HS-27A (cell line): ENCODE results near the gene TMC6.
"Not testable (repeated sequence)": the region's sequence is repeated elsewhere in the genome, so short reads cannot be mapped to it uniquely, and the experiment has no call there.

Experiments used
- DNase-seq: peaks from one replicate; pipeline ENCODE4 v3.0.0-alpha.2; 2012; ENCODE audit warnings: low read depth, missing footprints

TMC6 gene

DNA sequence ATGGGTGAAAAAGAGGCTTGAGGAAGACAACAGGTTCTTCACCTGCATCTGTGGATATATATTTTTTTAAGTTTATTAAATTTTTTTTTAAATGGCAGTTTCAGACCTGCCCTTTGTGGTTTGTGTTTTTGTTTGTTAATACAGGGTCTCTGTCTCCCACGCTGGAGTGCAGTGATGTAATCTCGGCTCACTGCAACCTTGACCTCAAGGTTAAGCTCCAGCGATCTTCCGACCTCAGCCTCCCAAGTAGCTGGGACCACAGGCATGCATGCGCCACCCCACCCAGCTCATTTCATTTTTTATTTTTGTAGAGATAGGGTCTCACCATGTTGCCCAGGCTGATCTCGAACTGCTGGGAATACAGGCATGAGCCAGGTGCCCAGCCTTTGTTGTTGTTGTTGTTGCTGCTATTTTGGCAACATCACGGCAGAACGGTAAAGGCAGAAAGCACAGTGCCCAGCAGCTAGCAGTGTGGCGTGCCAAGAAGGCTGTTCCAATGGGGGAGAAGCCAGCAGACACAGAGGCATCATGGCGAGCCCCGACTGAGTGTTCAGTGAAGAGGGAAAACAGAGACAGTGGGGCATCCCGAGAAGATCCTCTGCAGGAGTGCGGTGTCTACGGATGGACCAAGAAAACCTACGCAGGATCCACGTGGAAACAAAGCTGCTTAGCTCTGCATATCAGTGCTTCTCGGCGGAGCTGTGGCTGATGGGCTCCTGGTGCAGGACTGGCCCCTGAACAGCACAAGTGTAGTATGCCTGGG, 19.6 kb downstream of the TMC6 start:
- DNase-seq: no peak

DNA sequence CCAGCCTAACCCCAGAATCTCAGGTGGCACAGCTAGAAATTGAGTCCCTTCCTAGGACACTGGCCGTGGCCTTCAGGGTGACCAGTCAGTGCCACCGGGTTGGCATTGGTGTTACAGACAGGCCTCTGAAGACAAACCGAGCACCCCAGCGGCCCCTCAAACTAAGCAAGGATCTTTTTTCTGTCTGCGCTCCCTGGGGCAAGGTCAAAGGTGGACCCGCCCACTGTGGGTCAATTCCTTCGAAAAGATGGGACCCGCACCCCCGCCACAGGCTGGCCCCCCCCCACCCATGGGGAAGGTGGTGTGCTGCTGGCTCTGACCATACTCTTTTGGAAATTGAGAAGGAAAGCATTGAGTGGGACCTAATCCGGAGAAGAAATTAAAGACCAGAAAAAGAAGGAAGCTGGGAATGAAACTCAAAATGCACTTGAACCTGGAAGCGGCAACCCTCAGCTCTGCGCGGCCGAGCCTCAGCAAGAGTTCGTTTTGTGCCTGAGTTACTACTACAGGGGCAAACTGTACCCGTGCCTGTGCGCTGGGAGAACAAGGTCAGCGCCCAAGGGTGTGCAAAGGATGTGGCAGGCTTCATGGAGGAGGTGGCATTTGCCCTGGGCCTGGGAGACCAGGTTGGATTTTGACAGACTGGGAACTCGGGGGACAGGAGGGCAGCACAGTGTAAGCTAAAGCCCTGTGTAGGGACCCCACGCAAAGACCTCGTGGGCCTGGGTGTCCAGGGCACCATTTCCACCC, 20.4 kb downstream of the TMC6 start:
- DNase-seq: no peak

DNA sequence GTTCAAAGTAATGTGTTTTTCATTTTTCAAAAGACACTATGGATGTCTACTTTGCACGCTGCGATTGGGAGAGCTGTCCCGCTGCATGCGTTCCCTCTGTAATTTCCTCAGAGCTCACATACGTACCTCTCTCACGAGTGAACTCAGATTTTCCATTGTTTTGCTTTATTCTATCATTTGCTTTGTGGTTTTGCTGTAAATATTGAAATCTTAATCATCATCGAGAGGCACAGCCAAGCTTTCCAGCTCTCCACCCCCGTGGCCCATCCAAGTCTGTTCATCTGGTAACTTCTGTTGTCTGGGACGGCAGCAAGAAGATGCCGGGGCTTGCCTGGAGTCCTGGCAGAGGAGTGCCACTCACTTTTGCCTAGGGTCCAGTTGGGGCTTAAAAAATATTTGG, 21.1 kb downstream of the TMC6 start:
- DNase-seq: no peak

DNA sequence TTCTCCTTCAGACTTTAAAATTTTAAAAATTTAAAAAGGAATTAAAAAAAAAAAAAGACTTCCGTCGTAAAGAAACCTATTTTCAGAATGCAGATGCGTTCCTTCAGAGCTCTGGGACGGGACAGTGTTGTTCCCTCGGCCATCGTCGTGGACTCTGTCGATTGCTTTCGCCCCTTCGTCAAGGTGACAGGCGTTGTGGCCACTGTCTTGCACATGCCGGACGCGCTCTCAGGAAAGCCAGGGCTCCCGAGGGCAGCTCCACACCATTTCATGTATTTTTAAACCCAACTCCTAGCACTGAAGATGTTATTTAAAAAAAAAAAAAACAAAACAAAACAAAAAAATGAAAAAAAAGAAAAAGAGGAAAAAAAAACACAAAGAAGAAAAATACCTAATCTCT, 22.3 kb downstream of the TMC6 start:
- no peak for DNase-seq

DNA sequence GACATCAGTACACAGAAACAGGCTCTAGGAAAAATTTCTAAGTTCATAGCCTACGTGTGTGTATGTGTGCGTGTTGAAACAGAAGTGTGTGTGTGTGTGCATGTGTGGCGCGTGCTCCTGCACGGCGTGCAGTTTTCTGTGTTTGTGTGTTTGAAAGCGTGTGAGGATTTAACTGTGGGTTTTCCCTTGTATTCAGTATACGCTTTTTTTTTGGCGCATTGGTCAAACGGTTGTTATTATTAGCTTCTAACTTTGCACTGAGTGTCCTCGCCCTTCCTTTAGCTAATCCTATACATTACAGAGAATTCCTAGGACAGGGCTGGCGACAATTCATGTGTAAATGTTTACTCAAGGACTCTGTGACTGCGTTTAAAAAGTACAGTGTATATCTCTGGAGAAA, 23.0 kb downstream of the TMC6 start:
- no peak for DNase-seq

DNA sequence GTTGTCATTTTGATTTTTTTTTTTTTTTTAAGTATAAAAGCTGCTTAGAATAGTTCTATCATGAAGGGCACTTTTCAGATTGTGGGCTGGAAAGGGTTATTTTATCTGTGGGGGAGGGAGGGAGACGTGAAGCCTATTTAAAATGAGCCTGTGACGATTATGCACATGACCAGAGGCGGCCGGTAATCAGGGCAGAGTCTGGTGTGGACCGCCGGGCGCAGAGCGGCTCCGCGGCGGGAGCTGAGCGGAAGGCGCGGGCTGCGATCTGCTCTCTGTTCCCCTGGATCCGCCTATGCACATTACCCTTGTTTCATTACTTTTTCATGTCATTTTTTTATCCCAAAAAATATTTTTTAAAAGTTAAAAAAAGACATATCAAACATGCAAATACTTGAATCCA, 23.5 kb downstream of the TMC6 start:
- DNase-seq: no peak

DNA sequence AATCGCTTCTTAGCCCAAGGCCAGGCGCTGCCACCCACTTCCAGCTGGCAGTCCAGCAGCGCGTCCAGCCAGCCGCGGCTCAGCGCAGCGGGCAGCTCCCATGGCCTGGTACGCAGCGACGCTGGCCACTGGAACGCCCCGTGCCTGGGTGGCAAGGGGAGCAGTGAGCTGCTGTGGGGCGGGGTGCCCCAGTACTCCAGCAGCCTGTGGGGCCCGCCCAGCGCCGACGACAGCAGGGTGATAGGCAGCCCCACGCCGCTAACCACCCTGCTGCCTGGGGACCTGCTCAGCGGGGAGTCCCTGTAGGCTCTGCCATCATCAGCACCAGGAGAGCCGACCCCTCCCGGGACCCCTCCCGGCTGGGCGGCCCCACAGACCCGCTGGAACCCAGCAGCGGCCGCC, 24.0 kb downstream of the TMC6 start:
- DNase-seq: no peak

DNA sequence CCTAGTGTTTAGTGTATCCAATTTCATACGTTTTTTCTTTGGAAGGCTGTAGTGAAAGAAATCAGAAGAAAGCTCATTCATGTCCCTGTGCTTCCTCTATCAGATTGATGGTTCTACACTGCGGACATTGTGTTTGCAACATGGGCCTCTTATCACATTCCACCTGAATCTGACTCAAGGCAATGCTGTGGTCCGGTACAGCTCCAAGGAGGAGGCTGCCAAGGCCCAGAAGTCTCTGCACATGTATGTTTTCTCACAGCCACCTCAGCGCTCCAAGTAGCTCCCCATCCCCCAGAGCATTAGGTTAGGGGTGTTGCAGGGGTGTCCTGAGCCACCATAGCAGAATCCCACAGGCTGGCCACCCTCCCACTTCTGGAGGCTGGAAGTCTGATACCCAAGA, 25.2 kb downstream of the TMC6 start:
- no peak for DNase-seq

DNA sequence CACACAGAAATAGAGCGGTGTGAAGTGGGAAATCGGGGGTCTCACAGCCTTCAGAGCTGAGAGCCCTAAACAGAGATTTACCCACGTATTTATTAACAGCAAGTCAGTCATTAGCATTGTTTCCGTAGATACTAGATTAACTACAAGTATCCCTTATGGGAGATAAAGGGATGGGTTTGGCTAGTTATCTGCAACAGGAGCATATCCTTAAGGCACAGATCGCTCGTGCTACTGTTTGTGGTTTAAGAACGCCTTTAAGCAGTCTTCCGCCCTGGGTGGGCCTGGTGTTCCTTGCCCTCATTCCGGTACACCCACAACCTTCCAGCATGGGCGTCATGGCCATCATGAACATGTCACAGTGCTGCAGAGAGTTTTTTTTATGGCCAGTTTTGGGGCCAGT, 27.0 kb downstream of the TMC6 start:
- no peak for DNase-seq

DNA sequence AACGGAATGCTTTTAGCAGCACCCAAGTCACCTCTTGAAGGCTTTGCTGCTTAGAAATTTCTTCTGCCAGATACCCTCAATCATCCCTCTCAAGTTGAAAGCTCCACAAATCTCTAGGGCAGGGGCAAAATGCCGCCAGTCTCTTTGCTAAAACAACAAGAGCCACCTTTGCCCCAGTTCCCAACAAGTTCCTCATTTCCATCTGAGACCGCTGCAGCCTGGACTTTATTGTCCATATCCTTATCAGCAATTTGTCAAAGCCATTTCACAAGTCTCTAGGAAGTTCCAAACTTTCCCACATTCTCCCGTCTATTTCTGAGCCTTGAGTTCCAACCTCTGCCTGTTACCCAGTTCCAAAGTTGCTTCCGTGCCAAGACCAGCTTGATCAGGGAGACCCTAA, 27.4 kb downstream of the TMC6 start:
- no peak for DNase-seq

DNA sequence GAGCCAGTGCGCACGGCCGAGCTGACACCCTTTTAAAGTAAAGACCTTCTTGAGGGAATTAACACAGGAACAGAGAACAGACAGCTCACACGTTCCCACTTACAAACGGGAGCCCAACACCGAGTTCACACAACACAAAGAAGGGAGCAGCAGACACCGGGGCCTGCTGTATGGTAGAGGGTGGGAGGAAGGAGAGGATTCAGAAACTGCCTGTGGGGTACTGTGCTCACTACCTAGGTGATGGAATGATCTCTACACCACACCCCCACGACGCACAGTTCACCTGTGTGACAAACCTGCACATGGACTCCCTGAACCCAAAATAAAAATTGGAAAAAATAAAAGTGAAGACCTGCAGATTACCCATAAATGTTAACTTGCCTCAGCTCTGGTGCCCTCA, 32.5 kb downstream of the TMC6 start:
- no peak for DNase-seq

DNA sequence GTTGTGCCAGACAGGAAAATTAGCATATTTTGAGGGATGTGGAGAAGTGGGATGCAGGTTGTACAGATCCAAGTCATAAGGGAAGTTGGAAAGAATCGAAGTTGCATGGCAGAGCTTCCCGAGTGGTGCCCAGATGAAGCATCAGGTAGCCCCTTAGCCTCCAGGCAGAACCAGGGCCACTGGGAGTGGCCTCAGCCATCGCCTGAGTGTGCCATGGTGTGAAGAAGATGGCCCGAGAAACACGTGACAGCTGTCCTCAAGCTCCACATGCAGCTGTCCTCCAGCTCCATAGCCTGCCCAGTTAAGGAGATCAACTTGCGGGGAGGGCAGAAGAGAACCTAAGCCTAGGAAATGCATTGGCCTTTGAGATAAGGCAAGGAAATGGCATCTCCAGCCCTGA, 33.5 kb downstream of the TMC6 start:
- DNase-seq: no peak

DNA sequence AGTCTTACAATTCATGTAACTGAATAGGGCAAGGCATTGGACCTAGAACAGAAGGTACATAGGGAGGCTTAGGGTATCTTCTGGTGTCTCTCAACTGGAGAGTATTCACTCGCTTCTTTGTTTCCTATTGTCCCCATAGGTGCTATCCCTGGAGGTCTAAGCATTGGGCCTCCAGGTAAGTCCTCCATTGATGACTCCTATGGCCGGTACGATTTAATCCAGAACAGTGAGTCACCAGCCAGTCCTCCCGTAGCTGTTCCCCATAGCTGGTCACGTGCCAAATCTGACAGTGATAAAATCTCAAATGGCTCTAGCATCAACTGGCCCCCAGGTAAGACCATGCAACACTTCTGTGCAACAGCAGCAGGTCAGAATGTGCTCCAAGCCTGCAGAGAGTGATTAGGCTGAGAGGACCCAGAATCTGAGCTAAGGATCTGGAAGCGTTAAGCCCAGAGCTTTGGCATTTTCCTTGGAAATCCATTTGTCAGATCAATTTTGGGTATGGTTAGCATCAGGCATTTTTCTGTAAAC, 35.7 kb downstream of the TMC6 start:
- DNase-seq: no peak

DNA sequence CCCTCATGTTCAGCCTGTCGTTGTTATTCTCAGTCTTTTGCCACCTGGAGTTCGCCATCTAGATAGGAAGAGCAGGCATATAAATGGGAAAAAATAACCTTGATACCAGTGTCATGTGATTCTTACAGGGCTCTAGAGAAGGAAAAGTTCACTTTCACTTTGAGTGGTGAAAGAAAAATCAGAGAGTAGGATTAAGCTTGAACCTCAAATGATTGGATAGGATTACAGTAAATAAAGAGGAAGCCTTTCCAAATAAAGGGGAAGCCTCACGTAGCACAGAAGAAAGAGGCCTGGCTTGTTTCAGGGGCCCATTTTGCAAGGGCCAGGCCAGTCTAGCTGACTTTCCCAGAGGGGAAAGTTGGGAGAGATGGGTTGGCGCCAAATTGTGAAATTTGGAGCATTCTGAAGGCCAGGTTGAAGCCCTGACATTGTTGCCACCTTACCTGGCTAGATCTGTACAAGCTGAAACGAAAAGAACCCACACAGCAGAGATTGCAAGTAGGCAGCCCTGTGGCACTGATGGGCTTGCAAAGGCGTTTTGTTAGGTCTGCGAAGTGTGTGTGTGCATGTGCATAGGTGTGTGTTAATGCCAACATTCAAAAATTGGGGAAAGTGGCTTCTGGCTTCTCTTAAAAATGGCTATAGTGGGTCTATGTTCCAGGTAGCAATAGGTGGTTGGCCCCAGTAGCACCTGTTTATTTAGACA, 38.8 kb downstream of the TMC6 start:
- no peak for DNase-seq

DNA sequence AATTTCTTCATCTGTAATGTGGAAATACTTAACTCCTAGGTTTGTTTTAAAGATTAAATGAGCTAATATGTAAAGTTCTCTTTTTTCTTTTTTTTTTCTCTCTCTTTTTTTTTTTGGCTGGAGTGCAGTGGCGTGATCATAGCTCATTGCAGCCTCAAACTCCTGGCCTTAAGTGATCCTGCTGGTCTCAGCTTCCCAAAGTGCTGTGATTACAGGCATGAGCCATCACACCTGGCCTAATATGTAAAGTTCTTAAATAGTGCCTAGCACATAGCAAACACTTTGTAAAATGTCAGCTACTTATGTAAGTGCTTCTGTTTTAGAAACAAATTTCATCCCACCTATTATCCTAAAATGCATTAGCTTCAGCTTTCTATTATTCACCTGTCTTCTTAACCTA, 40.0 kb downstream of the TMC6 start:
- no peak for DNase-seq

DNA sequence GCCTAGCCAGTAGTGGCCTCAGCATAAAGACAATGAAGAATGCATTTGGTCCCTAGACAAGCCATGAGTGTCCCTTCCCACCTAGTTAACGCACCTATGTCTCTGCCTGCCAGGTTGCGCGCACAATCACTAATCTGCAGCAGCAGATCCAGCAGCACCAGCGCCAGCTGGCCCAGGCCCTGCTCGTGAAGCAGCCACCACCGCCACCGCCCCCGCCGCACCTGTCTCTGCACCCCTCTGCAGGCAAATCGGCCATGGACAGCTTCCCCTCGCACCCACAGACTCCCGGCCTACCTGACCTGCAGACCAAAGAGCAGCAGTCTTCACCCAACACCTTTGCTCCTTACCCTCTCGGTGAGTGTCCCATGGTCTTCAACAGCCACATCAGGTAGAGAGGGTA, 41.8 kb downstream of the TMC6 start:
- DNase-seq: no peak

DNA sequence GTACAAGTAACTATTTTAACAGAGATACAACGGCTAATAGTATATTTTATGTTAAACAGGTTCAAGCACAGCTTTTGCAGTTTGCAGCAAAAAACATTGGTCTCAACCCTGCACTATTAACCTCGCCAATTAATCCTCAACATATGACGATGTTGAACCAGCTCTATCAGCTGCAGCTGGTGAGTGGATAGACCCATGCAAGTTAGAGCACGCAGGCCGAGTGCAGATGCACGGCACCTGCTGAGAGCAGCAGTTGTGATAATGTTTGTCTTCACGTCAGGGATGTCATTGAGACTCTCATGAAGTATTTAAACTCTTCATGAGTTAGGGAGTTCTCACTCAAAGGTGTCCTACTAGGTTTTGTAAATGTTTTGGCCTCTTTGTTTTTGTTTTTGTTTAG, 45.6 kb downstream of the TMC6 start:
- DNase-seq: no peak

DNA sequence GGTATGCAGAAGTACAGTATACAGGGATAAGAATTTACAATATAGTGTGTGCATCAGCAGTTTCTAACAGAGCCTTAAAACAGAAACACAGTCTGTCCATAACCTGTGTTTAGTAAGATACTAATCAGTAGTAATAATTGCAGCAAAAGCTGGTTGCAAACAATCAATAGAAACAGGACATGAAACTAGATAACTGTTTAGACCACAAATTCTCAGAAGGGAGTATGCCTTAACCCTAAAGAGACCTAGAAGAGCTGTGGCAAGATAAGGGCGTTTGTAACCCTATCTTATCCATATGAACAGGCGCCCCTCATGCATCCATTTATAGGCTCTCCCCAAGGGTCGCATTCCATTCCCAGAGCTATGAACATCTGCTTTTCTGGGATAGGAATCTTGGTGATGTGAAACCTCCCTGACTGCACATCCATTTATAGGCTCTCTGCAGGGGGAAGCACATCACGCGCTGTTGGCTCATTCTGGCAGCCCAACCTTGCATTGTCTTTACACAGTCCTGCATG, 46.1 kb downstream of the TMC6 start:
- DNase-seq: not testable (repeated sequence)

DNA sequence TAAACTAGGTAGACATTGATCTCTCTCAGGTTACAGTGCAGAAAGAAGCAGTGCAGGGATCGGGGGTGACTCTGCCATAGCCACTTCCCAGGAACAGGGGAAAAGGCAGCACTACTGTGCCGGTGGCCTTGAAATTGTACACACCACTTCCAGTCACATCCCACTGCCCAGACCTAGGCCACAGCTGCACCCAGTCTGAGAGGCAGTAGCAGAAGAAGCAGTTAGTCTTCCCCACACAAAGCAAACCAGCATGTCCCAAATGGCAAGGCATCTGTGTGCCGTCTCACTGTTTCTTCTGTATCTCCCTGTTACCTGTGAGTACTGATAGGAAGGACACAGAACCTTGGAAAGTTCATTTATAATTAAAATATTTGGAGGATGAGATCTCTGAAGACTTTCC, 47.0 kb downstream of the TMC6 start:
- no peak for DNase-seq

DNA sequence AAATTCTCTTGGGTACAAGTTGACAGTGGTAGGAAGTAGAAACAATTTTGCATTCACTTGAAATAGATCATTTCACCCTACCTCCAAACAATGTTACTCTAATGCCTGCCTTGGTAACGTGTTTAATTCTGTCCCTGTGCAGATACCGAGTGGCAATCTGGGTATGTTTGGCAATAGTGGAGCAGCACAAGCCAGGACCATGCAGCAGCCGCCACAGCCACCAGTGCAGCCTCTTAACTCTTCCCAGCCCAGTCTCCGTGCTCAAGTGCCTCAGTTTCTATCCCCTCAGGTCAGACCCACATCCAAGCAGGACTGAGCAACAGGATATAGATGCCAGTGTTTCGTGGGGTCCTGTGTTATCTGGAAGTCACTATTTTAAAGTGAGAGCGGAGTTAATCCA, 49.3 kb downstream of the TMC6 start:
- no peak for DNase-seq

DNA sequence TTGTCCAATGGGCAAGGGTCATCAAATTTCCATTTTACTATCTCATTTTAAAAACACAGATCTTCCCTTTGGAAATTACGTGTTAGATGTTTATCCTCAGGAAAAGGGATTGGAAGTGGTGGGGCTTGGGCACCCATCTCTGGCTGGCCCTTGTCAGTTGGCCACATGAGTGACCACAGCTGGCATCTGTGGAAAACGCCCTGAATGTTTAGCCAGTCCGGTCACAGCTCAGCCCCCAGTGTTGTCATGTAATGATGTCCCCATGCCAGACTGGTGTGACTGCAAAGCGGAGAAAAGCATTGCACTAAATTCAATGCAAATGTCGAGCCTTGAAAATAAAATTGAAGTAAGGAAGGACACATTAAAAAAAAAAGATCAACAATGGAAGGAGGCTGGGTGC, 53.0 kb downstream of the TMC6 start:
- DNase-seq: no peak

DNA sequence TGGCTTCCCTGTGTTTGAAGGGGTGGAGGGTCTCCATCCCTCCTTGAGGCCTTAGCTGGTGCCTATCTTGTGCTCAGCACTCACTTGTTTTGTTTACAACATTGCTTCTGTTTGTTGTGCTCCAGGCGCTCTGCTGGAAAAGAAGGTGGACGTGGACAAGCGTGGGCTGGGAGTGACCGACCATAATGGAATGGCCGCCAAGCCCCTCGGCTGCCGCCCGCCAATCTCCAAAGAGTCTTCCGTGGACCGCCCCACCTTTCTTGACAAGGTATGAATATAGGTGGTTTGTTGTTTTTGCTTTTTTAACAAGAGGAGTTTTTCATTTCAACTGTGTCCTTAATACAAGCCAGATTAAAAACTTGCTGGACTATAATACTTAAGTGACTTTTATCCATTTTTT, 53.5 kb downstream of the TMC6 start:
- no peak for DNase-seq

DNA sequence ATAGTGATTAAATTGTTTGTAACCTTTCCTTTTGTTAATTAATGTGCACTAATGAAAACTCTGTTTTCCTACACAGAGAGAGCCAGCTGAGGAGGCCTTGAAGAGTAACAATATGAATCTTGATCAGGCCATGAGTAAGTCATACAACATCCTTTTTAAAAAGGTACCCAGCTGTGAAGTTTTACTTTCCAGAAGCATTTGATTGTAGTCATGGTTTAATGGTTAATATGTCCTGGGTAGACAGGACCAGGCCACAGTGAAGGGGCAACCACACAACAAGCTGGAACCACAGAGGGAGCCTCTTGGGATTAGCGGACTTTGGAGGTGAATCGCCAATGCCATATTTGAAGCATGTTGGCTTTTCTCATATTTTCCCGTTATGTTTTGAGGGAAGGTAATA, 55.6 kb downstream of the TMC6 start:
- DNase-seq: no peak
